Iris pigment epithelial cell (primary cell): ENCODE measurements around the gene AIP.
"Not testable (repeated sequence)": the region's sequence is repeated elsewhere in the genome, so short reads cannot be mapped to it uniquely, and the experiment has no call there.

Experiments used
- DNase-seq: peaks from one replicate; pipeline ENCODE4 v3.0.0-alpha.2; 2011; ENCODE audit warnings: low read depth

The AIP gene

DNA sequence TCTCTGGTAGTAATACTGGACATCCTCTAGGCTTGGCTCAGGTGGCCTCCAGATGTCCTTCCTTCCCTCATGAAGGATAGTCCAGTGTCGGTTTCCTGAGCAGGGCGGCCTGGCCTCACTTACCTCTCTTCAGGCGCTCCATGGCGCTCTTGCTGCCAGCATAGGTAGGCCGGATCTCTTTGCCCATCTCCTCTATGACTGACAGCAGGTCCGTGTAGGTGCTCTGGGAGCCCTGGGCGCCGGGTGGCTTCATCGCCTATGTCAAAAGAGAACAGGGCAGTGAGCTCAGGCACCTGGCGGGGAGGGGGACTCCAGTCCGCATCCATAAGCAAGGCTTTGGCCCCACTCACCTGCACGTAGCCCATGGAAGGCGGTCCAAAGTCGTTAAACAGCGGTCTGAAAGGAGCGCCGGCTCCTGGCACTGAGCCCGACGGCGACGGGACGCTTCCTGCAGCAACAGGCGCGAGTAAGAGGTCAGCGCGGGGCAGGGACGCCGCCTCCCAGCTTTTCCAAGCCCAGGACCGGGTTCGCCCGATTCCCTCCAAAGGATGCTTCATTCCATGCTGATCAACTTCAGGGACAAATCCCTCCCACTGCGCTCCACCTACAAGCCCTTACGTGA, 24.5 kb downstream of the AIP start:
- no peak for DNase-seq

DNA sequence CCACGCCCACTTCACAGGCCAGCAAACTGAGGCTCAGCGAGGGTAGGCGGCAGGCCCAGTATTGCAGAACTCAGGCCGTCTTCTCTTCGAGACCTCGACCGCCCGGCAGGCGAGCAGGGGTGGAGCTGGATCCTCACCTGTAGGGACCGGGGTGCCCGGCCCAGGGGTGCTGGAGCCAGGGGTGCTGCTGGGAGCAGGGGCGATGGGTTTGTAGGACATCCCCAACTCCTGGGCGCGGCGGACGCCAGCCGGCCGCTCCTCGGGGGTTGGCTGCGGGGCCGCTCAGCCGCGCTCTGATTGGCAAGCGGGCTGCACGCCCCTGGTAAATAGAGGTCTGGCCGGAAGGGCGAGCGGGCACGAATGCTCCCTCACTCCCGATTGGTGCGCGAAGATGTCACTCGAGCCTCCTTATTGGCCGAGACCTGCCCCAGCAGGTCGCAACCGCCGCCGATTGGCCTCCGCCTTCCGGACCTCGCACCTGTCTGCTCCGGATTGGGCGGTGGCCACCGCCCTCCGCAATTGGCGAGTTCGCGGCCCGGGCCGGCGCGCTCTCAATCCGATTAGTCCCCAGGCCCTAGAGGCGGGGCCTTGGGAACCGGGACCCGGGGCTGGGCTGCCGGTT, 25.1 kb downstream of the AIP start, which contains the start of gene CDK2AP2:
TSS of gene CDK2AP2 (minus strand) at position 299 of the 622 bp plus-strand sequence. CDS start at position 219, 80 bp downstream.
- peak; percentile 100 for DNase-seq

DNA sequence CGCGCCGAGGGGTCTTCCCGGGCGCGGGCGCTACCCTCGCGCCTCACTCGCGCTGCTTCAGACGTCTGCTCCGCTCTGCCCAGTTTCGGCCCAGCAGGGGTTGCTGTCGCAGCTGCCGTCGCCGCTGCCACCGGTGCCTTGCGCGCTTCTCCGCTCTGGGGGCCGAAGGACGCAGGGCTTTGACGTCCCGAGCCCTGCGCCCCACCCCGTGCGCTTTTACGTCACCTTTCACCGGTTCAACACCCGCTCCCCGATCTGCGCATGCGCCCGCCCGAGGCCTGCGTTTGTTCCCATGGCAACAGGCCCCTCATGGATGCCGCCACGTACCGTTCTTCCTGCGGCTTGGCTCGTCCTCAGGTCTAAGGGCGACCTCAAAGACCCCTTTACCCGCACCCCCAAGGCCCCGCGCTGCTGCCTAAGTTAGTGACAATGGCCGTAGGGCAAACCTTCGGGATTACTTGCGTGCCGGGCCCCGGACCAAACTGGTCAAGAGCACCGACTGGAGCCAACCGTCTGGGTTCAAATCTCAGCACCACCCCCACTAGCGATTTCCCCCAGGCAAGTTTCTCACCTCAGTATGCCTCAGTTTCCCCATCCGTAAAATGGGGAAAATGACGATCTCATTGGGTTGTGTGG, 25.8 kb downstream of the AIP start:
- DNase-seq: peak; percentile 94

DNA sequence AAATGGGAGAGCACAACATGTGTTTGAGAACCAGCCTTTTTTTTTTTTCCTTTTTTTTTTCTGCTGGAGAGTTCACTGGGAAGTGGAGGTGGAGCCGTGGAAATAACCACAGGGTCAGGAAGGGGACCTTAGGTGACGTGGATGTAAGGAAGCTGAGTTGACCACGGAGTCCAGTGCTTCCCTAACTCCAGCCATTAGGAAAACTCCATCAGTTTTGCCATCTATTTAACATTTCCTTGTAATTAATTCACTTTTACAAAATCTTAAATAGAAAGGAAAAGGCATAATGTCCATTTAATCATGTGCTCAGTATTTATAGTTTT, 27.2 kb downstream of the AIP start:
- DNase-seq: no peak

DNA sequence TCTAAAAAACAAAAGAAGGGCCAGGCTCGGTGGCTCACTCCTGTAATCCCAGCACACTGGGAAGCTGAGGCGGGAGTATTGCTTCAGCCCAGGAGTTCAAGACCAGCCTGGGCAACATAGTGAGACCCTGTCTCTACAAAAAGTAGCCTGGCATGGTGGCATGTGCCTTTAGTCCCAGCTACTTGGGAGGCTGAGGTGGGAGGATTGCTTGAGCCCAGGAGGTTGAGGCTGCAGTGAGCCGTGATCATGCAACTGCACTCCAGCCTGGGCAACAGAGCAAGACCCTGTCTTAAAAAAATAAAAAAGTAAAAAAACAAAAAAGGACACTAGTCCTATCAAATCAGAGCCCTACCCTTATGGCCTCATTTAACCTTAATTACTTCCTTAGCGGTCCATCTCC, 28.7 kb downstream of the AIP start:
- DNase-seq: not testable (repeated sequence)

DNA sequence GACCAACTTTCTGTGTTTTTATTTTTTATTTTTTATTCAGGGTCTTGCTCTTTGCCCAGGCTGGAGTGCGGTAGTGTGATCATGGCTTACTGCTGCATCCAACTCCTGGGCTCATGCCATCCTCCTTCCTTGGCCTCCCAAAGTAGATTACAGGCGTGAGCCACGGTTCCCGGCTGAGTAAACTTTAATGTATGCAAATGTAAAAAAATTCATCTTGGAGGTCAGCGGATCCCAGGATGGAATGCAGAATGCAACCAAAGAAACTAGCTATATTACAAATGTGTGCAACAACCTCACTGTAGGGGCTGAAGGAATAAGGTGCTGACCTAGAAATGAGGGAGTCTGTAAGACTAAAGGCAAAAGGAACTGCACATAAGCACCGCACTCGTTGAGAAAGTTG, 31.3 kb downstream of the AIP start:
- no peak for DNase-seq

DNA sequence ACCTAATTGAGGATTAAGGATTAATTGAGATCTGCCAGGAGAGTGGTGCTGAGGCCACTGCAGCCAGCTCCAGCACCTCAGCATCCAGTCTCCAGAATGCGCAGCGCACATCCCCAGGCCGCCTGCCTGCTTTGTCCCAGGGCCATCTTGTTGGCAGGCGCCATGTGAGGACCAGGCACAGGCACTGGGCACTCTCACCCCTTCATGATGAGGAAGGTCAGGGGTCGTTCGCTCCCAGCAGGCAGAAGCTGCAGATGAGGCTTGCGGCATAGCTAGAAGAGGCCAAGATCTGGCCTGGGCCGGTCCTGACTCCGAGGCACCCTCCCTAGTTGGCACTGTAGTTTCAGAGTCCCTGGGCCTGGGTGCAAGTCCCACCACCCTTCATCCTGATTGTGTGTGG, 34.0 kb downstream of the AIP start:
- no peak for DNase-seq

DNA sequence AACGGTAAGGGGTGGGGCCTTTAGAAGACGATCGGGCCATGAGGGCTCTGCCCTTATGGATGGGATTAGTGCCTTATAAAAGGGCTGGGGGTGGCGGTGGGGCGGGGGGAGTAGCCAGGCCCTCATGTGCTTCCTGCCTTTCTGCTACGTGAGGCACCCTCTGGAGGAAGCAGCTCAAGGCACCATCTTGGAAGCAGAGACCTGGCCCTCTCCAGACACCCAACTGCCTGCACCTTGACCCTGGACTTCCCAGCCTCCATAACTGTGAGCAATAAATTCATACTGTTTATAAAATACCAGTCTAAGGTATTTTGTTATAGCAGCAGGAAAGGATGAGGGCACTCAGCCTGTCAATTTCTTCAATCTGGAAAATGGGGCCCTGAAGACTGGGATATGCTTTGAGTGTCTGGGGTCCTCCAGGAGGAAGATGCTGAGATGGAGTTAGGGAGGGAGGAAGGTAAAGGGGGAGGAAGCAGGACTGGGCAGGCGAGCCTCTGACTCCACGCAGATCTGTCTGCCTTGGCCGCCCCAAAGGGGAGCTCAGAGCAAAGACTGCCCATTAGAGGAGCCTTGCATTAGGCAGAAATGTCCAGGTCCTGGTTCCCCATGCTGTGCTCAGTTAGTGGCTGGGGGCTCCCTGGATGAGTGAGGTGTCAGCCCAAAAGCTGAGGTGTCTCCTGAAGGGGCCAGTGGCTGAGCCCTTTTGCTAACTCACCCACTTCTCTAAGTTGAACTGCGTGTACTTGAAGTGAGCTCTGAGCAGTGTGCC, 35.1 kb downstream of the AIP start:
- no peak for DNase-seq

DNA sequence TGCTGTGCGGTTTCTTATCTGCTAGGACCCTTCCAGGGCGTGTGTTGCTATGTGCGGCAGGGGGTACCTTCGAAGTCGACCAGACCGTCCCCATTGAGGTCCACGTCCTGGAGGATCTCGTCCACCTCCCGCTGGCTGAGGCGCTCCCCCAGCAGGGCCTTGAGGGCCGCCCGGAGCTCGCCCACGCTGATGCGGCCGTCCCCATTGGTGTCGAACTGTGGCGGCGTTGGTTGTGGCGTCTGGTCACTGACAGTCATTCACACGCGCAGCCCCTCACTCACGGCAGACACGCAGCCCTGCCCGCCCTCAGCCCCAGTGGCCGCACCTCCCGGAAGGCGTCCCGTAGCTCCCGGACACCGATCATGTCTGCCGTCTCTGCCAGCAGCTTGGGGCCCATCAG, 36.9 kb downstream of the AIP start:
- DNase-seq: no peak

DNA sequence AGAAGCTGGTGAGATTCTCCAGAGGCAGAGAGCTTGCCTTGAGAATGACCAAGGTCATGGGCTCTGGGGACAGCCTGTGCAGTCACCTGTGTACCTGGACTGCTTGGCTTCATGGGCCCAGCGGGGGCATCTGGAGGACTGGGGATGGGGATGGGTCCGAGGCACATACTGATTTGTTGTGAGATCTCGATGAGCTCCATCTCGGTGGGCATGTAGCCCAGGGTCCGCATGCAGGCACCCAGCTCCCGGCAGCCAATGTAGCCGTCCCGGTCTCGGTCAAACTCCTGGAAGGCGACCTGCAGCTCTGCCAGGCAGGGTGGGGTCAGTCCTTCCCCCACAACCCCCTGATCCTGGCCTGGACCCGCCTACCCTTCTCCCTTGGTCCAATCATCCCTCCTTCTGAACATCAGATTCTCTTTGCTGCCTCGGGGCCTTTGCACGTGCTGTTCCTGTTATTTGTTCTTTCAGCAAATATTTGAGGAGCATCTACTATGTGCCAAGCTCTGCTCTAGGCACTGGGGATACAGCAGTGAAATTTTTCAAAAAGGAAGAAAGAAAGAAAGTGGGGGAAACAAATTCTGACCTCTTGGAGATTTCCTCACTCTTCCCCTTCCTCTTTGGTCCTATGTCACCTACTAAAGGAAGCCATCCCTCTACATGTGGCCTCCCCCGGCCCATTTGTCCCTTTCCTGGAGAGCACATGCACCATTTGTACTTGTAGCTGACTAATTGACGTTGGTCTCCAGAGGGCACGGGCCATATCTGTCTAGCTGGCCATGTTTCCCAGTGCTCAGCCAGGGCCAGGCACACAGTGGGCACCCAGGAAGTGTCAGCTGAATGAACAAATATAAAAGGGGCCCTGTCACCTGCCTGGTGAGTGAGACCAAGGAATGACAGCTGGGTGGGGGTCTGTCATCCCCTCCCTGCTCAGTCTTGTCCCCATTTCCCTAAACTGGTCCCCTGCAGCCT, 38.3 kb downstream of the AIP start:
- DNase-seq: no peak

DNA sequence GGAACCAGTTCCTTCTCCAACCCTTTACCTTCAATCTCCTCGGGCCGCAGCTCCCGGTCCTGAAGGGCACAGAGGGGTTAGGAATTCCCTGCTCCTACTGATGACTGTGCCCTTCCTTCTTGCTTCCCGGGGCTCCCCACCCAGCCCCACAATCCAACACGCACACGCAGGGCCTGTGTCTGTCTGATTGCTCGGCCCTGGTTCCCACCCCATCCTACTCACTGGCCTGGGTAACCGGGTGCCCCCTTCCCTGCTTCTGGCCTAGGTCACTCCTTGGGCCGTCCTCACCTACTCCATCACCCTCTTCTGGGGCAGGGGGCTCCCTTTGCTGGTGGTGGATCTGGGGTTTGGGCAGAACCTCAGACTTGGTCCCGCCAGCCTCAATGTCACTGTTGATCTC, 39.1 kb downstream of the AIP start:
- no peak for DNase-seq

DNA sequence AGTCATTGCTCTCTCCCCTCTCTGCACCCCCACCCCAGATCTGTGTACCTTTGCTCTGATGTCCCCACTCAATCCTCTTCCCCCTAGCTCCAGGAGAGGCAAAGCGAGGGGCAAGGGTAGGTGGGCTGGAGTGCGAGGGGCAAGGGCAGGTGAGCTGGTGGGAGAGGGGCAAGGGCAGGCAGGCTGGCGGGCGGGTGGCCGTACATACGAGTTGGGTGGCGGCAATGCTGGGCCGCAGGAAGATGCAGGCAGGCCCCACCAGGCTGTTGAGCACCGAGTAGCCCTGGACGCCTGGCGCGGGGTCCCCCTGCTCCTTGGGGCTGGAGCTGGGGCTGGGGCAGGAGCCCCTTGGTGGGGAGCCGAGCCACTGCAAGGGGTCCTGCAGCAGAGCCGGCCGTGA, 39.5 kb downstream of the AIP start:
- no peak for DNase-seq

DNA sequence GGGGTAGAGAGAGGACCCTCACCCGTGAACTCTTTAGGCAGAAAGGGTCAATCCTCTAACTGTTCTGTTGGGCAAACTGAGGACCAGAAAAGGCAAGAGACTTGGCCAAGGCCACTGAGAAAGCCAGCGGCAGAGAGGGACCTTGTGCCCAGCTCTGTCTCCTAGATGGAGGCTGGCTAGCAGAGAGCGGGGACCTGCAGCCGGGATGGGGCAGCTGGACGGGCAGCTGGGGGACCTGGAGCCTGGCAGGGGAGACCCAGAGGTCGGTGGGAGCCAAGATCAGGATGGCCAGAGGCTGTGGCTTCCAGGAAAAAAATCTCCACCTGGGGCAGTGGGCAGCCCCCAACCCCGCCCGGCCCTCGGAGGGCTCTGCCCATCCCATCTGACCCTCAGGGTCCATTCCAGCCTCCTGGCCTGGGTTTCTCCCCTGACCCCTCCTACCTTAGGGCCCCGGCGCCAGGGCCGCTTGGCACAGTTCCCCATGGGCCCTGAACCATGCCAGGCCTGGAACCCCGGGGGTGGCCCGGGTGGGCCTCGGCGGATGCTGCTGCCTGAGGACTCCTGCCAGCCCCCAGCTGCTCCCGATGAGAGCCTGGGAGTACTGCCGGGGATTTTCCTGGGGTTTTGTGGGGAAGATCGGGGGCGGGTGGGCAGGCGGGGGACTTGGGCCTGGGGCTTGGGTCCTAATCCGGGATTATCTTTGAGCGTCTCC, 40.2 kb downstream of the AIP start, which contains the start of gene CABP2:
TSS of gene CABP2 (minus strand) at position 603 of the 712 bp plus-strand sequence. CDS start at position 483, 120 bp downstream.
- DNase-seq: no peak

DNA sequence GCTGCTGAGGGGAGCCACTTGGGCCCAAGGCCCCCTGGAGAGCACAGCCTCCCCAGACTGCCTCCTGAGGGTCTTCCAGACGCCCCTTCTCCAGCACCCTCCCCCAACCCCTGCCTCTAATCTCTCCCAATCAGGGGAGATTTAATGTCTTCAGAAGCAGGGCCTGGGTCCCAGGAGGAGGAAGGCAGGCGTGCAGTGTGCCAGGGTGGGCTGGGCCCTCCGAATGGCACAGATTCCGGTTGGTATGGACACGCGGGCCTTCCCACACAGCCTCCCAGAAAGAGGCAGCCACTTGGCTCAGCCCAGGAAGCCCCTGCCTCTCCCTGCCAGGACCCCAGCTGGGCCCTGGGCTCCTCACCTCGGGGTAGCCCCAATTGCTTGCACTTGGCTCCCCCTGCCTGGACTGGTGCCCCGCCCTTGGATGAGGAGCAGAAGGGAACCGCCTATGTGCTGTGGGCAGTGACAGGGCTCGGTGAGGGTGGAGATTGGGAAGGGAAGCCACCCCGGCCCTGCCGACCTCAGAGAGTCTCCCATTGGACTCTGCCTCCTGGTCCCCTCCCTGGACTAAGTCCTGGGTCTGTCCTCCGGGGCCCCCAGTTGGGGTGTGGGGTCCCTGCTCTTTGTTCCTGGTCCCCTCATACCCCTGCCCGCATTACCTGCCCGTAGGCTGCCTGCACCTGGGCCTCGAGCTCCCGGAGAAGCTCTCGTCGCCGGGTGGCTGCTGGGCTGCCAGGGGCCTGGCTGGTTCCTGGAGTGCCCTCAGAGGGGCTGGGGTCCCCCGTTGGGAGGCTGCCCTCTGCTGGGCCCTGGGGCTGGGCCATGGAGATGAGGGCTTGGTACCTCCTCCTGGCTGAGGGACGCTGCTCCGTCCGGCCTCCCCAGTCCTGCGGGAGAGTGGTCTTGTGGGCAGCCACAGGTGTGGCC, 41.0 kb downstream of the AIP start:
- no peak for DNase-seq

DNA sequence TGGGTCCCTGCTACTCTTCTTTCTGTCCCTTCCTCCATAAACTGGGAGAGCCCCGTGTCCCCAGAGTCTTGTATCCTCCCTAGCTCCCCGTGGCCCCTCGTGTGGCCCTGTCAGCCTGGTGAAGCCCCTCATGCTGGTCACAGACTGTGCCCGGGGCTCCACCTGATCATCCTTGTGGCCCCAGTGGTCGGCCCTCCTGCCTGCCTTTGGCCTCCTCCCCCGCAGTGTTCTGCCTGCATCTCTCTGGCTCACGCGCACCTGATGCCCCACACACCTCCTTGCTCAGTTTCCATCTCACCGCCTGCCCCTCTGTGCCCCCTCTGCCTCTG, 41.6 kb downstream of the AIP start:
- DNase-seq: no peak

DNA sequence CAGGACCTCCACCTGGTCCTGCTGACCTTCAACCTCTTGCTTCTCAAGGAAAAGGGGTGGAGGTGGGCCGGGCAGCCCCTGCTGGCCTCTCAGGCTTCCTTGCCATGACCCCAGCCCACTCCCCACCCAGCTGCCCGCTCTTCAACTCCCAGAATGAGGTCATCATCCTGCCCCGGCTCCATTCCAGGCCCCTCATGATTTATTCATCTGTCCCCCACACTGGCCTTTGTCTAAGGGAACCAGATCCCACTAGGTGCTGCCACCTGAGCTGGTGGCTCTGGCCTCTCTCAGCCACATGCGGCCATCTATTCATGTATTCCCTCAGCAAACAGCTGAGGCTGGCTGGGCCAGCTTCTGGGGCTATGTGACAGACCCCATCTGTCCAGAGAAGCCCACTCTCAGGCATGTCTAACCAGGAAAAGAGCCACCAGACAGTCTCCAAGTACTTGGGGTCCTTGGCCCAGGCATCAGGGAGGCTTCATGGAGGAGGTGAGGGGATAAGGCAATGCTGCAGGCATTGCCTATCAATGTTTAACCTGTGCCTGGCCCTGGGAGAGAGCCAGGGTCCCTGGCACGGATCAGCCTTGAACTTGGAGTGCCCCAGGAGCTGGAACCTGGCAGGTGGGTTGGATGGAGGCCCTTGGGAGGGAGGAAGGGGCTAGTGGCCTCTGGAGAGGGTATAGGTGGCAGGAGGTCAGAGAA, 42.6 kb downstream of the AIP start:
- no peak for DNase-seq

DNA sequence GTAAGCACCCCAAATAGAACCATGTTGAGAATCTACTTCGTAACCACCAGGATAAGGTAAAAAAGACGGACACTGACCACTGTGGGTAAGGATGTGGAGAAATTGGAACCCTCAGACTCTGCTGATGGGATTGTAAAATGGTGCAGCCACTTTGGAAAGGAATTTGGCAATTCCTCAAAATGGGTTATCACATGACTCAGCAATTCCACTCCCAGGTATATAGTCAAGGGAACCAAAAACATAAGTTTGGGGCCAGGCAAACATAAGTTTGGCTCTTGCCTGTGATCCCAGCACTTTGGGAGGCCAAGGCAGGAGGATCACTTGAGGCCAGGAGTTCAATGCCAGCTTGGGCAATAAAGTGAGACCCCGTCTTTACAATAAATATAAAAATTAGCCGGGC, 45.5 kb downstream of the AIP start:
- no peak for DNase-seq

DNA sequence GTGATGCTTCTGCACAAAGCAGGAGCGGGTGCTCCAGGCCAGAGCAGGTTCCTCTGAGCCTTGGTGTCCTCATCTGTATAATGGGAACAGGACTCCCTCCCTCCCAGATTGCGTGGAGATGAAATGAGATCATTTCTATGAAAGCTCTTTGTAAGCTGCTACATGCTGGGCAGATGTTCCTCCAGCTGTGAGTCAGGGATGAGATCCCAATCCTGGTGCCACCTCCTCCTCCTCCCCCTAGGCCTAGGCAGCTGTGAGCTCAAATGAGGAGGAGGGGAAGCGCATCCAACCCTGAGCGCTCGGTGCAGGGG, 47.4 kb downstream of the AIP start:
- DNase-seq: no peak

DNA sequence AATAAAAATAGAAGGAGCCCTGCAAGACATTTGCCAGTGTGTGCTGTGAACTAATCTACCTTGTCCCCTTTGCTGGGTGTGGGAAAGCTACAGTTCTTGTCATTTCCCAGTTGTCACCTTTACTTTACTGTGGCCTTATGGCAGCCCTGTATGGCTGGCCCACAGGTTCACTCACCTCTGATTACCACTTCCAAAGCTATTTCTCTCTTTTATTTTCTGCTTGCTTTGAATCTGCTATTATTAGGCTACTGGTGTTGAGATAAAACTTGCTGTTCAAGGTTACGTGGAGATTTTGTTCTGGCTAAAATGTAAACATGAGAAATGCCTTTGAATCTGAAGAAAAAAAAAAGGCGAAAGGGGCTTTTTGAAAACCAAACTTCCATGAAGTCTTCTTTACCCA, 50.1 kb downstream of the AIP start:
- DNase-seq: no peak
